HepG2 (cell line): Measurements from ENCODE around the gene UQCR11. TPM values are rescaled to one million over a fixed set of nuclear protein-coding genes. Genes with fewer than 3 reads are reported as not detected.

Source experiments
- FOXK1 ChIP-seq: sonication (generic); formaldehyde crosslinking; IDR thresholded peaks from 2 replicates; pipeline ENCODE4 v1.4.0; 2020; ENCODE audit warnings: low read depth, missing genetic modification reagents, borderline replicate concordance
- GABPA ChIP-seq, 2 experiments: IDR thresholded peaks; 2 replicates each; pipeline ENCODE4 v1.6.1; 2011 to 2016; ENCODE audit warnings: low read depth in 2 of 2, low read length in 1 of 2, missing biosample characterization in 1 of 2, missing genetic modification characterization in 1 of 2
- JUNB ChIP-seq: sonication (generic); formaldehyde crosslinking; IDR thresholded peaks from 2 replicates; pipeline ENCODE4 v1.8.0; 2022; ENCODE audit warnings: missing genetic modification reagents, mild to moderate bottlenecking, borderline replicate concordance
- KDM3A ChIP-seq: IDR thresholded peaks from 2 replicates; pipeline ENCODE4 v1.6.1; 2018; ENCODE audit warnings: low read depth, missing compliant biosample characterization
- MXI1 ChIP-seq: IDR thresholded peaks from 3 replicates; pipeline ENCODE4 v1.6.1; 2012; ENCODE audit warnings: low read depth, low read length, inconsistent platforms, borderline replicate concordance
- MZF1 ChIP-seq: sonication (generic); formaldehyde crosslinking; IDR thresholded peaks from 2 replicates; pipeline ENCODE4 v1.8.1; 2023; ENCODE audit warnings: mild to moderate bottlenecking, missing genetic modification reagents, borderline replicate concordance
- PTBP1 ChIP-seq: fragments of 200-400 bp; formaldehyde crosslinking; IDR thresholded peaks from 2 replicates; pipeline ENCODE4 v1.6.1; 2018; ENCODE audit warnings: low read length, low read depth; ENCODE audit not compliant: poor library complexity, severe bottlenecking
- SKI ChIP-seq: fragments of 450-650 bp; IDR thresholded peaks from one replicate; pipeline ENCODE4 v1.6.1; 2018; ENCODE audit warnings: mild to moderate bottlenecking; ENCODE audit not compliant: partially characterized antibody
- SMAD3 ChIP-seq: sonication (generic); formaldehyde crosslinking; IDR thresholded peaks from 2 replicates; pipeline ENCODE4 v1.4.0; 2020; ENCODE audit warnings: missing genetic modification reagents
- TBP ChIP-seq: sonication (generic); formaldehyde crosslinking; IDR thresholded peaks from 2 replicates; pipeline ENCODE4 v1.5.0; 2020; ENCODE audit warnings: missing genetic modification reagents
- ZBTB42 ChIP-seq: sonication (generic); formaldehyde crosslinking; IDR thresholded peaks from 2 replicates; pipeline ENCODE4 v1.5.0; 2020; ENCODE audit warnings: mild to moderate bottlenecking, missing genetic modification reagents
- ZNF17 ChIP-seq: sonication (generic); formaldehyde crosslinking; IDR thresholded peaks from 2 replicates; pipeline ENCODE4 v1.5.0; 2020; ENCODE audit warnings: mild to moderate bottlenecking, missing genetic modification reagents
- ZNF329 ChIP-seq: sonication (generic); formaldehyde crosslinking; IDR thresholded peaks from 2 replicates; pipeline ENCODE4 v1.9.0; 2021; ENCODE audit warnings: low read depth, mild to moderate bottlenecking, missing genetic modification reagents
- ZNF724P ChIP-seq: sonication (generic); formaldehyde crosslinking; IDR thresholded peaks from 2 replicates; pipeline ENCODE4 v1.8.0; 2022; ENCODE audit warnings: missing genetic modification reagents, borderline replicate concordance
- polyA plus RNA-seq, 8 experiments: library from polyadenylated mRNA; depleted of rRNA in 3 of 8; stranded (reverse) in 7 of 8; unstranded in 1 of 8; fragments of >200 nt; fragmentation: Illumina TruSeq in 4 of 8; extraction: Trizol in 4 of 8; gene quantifications; 2 replicates each; pipeline versions ENCODE4 v1.2.1 to v1.2.3, GENCODE V29; 2011 to 2016; ENCODE audit warnings: low read depth in 4 of 8, missing spikeins in 1 of 8, mixed read lengths in 1 of 8; ENCODE audit not compliant: insufficient read depth in 1 of 8
- total RNA-seq, 5 experiments: library from RNA; depleted of rRNA; stranded (reverse); fragments of >200 nt; fragmentation: Illumina TruSeq; extraction: Trizol; gene quantifications; 2 replicates each; pipeline ENCODE4 v1.2.3, GENCODE V29; 2016; ENCODE audit warnings: low read depth in 1 of 5
- TF ChIP-seq, protein P1 (sequence below): sonication (generic); formaldehyde crosslinking; IDR thresholded peaks from 2 replicates; pipeline ENCODE4 v1.4.0; 2020; ENCODE audit warnings: mild to moderate bottlenecking, missing genetic modification reagents
- TF ChIP-seq, protein P2 (sequence below): sonication (generic); formaldehyde crosslinking; IDR thresholded peaks from 2 replicates; pipeline ENCODE4 v1.4.0; 2020; ENCODE audit warnings: missing genetic modification reagents, borderline replicate concordance
- TF ChIP-seq, protein P3 (sequence below): sonication (generic); formaldehyde crosslinking; conservative IDR thresholded peaks from 2 replicates; pipeline ENCODE4 v1.8.0; 2022; ENCODE audit warnings: mild to moderate bottlenecking, moderate library complexity, missing genetic modification reagents

The UQCR11 gene
- total and polyA plus RNA-seq, 2 of the 13 experiments (the other 11 are each of a cell fraction or from before 2014, with no cell fraction given) = 125 to 214 TPM

DNA sequence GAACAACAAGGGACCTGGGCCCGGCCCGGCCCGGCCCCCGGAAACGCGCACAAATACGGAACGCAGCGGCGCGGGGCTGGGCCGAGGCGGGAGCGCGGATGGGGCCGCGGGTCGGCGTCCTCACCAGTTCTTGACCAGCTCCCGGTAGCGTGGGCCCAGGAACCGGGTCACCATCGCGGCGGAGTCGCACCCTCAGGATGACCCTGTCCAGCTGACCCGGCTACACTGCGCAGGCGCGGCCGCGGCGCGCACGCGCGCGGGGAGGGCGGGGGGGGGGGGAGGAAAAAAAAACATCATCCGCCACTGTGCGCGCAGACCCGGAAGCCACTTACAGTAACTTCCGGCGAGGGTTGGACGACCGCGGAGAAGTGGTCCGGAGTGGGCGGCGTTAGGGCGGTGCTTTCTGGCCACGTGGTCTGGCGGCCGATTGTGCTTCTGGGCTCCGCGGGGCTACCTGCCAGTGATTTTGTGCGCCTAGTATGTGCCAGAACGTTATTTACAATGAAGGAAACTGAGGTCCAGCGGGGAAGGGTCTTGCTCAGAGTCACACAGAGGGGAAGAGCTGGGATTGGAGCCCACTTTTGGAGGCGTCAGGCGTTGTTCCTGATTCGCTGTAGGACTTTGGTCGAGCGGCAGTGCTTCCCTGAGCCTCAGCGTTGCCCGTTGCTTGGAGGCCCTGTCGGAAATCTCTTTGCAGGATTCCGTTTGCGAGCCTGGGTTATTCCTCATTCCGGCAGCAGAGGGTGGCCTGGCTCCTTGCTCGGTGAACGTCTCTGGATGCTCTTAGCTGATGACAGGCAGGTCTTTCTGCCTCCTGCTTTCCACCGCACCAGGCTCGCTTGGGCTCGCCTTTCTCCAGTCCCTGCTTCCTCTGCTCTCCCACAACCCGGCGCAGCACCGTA lies at the start of gene UQCR11 (continued):
- TF ChIP-seq, protein P1, sequence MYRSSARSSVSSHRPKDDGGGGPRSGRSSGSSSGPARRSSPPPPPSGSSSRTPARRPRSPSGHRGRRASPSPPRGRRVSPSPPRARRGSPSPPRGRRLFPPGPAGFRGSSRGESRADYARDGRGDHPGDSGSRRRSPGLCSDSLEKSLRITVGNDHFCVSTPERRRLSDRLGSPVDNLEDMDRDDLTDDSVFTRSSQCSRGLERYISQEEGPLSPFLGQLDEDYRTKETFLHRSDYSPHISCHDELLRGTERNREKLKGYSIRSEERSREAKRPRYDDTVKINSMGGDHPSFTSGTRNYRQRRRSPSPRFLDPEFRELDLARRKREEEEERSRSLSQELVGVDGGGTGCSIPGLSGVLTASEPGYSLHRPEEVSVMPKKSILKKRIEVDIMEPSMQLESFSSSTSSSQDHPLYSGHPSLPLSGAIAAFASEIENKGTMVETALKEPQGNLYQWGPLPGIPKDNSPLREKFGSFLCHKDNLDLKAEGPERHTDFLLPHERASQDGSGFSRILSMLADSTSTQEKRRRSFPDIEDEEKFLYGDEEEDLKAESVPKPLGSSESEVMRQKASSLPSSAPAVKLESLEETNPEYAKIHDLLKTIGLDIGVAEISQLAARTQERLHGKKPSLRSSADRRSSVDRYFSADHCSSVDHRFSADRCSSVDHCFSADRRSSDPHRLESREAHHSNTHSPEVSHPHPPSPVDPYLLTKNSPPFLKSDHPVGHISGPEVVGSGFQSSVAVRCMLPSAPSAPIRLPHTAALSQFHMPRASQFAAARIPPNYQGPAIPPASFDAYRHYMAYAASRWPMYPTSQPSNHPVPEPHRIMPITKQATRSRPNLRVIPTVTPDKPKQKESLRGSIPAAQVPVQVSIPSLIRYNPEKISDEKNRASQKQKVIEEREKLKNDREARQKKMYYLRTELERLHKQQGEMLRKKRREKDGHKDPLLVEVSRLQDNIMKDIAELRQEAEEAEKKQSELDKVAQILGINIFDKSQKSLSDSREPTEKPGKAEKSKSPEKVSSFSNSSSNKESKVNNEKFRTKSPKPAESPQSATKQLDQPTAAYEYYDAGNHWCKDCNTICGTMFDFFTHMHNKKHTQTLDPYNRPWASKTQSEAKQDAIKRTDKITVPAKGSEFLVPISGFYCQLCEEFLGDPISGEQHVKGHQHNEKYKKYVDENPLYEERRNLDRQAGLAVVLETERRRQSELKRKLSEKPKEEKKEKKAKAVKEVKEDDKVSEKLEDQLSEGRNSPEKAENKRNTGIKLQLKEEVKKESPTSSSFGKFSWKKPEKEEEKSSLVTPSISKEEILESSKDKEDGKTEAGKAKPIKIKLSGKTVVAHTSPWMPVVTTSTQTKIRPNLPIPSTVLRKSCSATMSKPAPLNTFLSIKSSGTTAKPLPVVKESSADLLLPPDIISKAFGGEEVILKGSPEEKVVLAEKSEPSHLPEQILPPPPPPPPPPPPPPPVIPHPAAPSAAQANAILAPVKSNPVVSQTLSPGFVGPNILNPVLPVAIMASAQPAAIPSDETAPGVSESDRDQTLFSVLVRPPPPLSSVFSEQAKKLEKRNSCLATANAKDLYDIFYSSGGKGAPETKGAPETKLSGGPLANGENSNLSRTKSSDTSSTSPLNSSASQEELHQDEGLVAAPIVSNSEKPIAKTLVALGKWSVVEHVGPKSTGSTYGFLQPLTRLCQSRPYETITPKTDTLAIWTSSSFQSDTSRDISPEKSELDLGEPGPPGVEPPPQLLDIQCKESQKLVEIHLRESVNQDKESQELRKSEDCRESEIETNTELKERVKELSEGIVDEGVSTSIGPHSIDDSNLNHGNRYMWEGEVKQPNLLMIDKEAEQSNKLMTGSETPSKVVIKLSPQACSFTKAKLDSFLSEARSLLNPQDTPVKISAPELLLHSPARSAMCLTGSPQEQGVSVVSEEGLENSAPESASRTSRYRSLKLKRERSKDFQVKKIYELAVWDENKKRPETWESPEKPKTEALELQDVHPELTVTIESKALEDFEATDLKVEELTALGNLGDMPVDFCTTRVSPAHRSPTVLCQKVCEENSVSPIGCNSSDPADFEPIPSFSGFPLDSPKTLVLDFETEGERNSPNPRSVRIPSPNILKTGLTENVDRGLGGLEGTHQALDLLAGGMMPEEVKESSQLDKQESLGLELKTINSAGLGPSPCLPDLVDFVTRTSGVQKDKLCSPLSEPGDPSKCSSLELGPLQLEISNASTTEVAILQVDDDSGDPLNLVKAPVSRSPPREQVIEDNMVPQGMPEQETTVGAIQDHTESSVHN (CRISPR knock-in tag) = no peak
- TF ChIP-seq SMAD3 (CRISPR knock-in tag) = peak; percentile 13
- peak; percentile 40 for TF ChIP-seq SKI
- TF ChIP-seq MZF1 (CRISPR knock-in tag) = no peak
- peak; percentile 86; the same call in 2 of the 3 replicates for TF ChIP-seq MXI1
- TF ChIP-seq GABPA (IDR thresholded peaks at IDR 0.05; ENCODE audit: low read depth, low read length) = peak; percentile 72
- TF ChIP-seq GABPA (CRISPR knock-in tag; IDR thresholded peaks at IDR 0.05; ENCODE audit: low read depth) = peak; percentile 89
- TF ChIP-seq ZBTB42 (CRISPR knock-in tag) = no peak
- TF ChIP-seq ZNF17 (CRISPR knock-in tag) = no peak
- no peak; the same call in 1 of the 2 replicates for TF ChIP-seq FOXK1 (CRISPR knock-in tag)
- peak; percentile 40; the same call in 1 of the 2 replicates for TF ChIP-seq ZNF329 (CRISPR knock-in tag)
- TF ChIP-seq KDM3A = no peak
- TF ChIP-seq, protein P2, sequence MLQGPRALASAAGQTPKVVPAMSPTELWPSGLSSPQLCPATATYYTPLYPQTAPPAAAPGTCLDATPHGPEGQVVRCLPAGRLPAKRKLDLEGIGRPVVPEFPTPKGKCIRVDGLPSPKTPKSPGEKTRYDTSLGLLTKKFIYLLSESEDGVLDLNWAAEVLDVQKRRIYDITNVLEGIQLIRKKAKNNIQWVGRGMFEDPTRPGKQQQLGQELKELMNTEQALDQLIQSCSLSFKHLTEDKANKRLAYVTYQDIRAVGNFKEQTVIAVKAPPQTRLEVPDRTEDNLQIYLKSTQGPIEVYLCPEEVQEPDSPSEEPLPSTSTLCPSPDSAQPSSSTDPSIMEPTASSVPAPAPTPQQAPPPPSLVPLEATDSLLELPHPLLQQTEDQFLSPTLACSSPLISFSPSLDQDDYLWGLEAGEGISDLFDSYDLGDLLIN = 0 out of 2 replicates have a peak, but pooled peaks have one; percentile 32
- TF ChIP-seq, protein P3, sequence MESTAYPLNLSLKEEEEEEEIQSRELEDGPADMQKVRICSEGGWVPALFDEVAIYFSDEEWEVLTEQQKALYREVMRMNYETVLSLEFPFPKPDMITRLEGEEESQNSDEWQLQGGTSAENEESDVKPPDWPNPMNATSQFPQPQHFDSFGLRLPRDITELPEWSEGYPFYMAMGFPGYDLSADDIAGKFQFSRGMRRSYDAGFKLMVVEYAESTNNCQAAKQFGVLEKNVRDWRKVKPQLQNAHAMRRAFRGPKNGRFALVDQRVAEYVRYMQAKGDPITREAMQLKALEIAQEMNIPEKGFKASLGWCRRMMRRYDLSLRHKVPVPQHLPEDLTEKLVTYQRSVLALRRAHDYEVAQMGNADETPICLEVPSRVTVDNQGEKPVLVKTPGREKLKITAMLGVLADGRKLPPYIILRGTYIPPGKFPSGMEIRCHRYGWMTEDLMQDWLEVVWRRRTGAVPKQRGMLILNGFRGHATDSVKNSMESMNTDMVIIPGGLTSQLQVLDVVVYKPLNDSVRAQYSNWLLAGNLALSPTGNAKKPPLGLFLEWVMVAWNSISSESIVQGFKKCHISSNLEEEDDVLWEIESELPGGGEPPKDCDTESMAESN (CRISPR knock-in tag) = peak; percentile 75; the same call in 1 of the 2 replicates
- TF ChIP-seq ZNF724P (CRISPR knock-in tag) = peak; percentile 73; the same call in 1 of the 2 replicates
- TF ChIP-seq PTBP1 = no peak
- TF ChIP-seq TBP (CRISPR knock-in tag) = no peak
- TF ChIP-seq JUNB (CRISPR knock-in tag) = no peak
